Smooth muscle cell (in vitro differentiated cells): ENCODE measurements around the gene RECK. TPM values are rescaled to one million over a fixed set of nuclear protein-coding genes. Genes with fewer than 3 reads are reported as not detected.

Experiments
- DNase-seq: peaks from one replicate; lab custom pipeline; 2025; ENCODE audit not compliant: unreplicated experiment; lab: John Stamatoyannopoulos, UW
- H2AFZ ChIP-seq: fragments of 200-600 bp; sonication (generic); 2 replicates; pipeline ENCODE4 v1.6.0; 2016; ENCODE audit warnings: antibody characterized with exemption, low read depth, mild to moderate bottlenecking
- H3F3A ChIP-seq: fragments of 200-600 bp; sonication (generic); 2 replicates; pipeline ENCODE4 v1.6.0; 2017; ENCODE audit warnings: antibody characterized with exemption, low read depth
- H3K27ac ChIP-seq: fragments of 200-600 bp; sonication (generic); 2 replicates; pipeline ENCODE4 v1.5.1; 2016; ENCODE audit warnings: low read depth, mild to moderate bottlenecking
- H3K27me3 ChIP-seq: fragments of 200-600 bp; sonication (generic); 2 replicates; pipeline ENCODE4 v1.6.1; 2016; ENCODE audit warnings: low read depth, mild to moderate bottlenecking
- H3K36me3 ChIP-seq: fragments of 200-600 bp; sonication (generic); 2 replicates; pipeline ENCODE4 v1.5.1; 2016; ENCODE audit warnings: low read depth
- H3K4me1 ChIP-seq: fragments of 200-600 bp; sonication (generic); 2 replicates; pipeline ENCODE4 v1.5.1; 2016; ENCODE audit warnings: low read depth
- H3K4me2 ChIP-seq: fragments of 200-600 bp; sonication (generic); 2 replicates; pipeline ENCODE4 v1.6.0; 2016; ENCODE audit warnings: mild to moderate bottlenecking
- H3K4me3 ChIP-seq: fragments of 200-600 bp; sonication (generic); 2 replicates; pipeline ENCODE4 v1.5.1; 2016; ENCODE audit warnings: mild to moderate bottlenecking
- H3K79me2 ChIP-seq: fragments of 200-600 bp; sonication (generic); 2 replicates; pipeline ENCODE4 v1.6.0; 2016; ENCODE audit warnings: low read depth, mild to moderate bottlenecking
- H3K9ac ChIP-seq: fragments of 200-600 bp; sonication (generic); 2 replicates; pipeline ENCODE4 v1.6.0; 2016; ENCODE audit warnings: low read depth
- H3K9me3 ChIP-seq: fragments of 200-600 bp; sonication (generic); replicated peaks from 2 replicates; pipeline ENCODE4 v1.5.1; 2016; ENCODE audit warnings: low read depth
- H4K20me1 ChIP-seq: fragments of 200-600 bp; sonication (generic); 2 replicates; pipeline ENCODE4 v1.6.0; 2016; ENCODE audit warnings: low read depth
- WGBS: methylation state at CpG from one replicate; pipeline ENCODE4 v1.1.7; 2016; ENCODE audit warnings: low lambda C conversion rate; 5-methylcytosine and 5-hydroxymethylcytosine counted together
- polyA plus RNA-seq: library from polyadenylated mRNA; unstranded; fragments of >200 nt; fragmentation: Nextera tagmentation; extraction: Ambion mirVana; gene quantifications from 2 replicates; pipeline ENCODE4 v1.2.1, GENCODE V29; 2016
- total RNA-seq: library from RNA; depleted of rRNA; stranded (reverse); fragments of >200 nt; gene quantifications from 2 replicates; pipeline ENCODE4 v1.2.3, GENCODE V29; 2014
- TF ChIP-seq, protein P1 (sequence below): fragments of 200-600 bp; sonication (generic); IDR thresholded peaks from 2 replicates; pipeline ENCODE4 v1.5.1; 2017; ENCODE audit warnings: borderline replicate concordance, mild to moderate bottlenecking, antibody characterized with exemption; ENCODE audit not compliant: insufficient read depth, poor library complexity, severe bottlenecking

RECK gene
- total and polyA plus RNA-seq, 2 experiments from 2014 or later: 42.9 to 50.0 TPM

DNA sequence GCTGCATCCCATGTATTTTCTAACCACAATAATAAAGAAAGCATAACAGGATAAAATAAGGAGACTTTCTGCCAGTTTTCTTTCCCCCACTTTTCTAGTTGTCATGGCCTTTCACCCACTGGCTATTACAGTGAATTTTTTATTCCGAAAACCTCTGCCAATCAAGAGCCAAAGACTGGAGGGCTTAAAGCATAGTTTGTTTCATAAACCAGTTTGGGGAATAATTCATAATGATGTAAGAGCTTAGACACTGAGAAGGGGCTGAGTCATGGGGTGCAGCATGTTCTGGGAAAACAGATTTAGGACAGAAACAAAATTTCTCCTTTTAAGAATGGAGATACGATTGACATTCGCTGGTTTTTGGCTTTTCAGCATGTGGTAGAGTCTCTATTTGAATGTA lies 95.4 kb downstream of the RECK start:
- peaks cover 3% of the 10 kb centered on the region for H3F3A ChIP-seq
- H3K4me2 ChIP-seq: no peak overlapping the region
- H3K9me3 ChIP-seq: no peaks in the 10 kb centered on the region
- no peak for DNase-seq
- no peak overlapping the region for H3K4me3 ChIP-seq
- H3K9ac ChIP-seq: no peak overlapping the region
- no peaks in the 10 kb centered on the region for H4K20me1 ChIP-seq
- H3K27me3 ChIP-seq: no peaks in the 10 kb centered on the region
- WGBS: 47% methylated on average over 3 of the region's 3 CpGs
- H3K79me2 ChIP-seq: peaks cover 5% of the 10 kb centered on the region
- H3K4me1 ChIP-seq: peaks cover 6% of the 10 kb centered on the region
- TF ChIP-seq, protein P1, sequence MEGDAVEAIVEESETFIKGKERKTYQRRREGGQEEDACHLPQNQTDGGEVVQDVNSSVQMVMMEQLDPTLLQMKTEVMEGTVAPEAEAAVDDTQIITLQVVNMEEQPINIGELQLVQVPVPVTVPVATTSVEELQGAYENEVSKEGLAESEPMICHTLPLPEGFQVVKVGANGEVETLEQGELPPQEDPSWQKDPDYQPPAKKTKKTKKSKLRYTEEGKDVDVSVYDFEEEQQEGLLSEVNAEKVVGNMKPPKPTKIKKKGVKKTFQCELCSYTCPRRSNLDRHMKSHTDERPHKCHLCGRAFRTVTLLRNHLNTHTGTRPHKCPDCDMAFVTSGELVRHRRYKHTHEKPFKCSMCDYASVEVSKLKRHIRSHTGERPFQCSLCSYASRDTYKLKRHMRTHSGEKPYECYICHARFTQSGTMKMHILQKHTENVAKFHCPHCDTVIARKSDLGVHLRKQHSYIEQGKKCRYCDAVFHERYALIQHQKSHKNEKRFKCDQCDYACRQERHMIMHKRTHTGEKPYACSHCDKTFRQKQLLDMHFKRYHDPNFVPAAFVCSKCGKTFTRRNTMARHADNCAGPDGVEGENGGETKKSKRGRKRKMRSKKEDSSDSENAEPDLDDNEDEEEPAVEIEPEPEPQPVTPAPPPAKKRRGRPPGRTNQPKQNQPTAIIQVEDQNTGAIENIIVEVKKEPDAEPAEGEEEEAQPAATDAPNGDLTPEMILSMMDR: no peak
- no peaks in the 10 kb centered on the region for H3K36me3 ChIP-seq
- H3K27ac ChIP-seq: peak overlapping the region; percentile 31
- no peak overlapping the region for H2AFZ ChIP-seq

DNA sequence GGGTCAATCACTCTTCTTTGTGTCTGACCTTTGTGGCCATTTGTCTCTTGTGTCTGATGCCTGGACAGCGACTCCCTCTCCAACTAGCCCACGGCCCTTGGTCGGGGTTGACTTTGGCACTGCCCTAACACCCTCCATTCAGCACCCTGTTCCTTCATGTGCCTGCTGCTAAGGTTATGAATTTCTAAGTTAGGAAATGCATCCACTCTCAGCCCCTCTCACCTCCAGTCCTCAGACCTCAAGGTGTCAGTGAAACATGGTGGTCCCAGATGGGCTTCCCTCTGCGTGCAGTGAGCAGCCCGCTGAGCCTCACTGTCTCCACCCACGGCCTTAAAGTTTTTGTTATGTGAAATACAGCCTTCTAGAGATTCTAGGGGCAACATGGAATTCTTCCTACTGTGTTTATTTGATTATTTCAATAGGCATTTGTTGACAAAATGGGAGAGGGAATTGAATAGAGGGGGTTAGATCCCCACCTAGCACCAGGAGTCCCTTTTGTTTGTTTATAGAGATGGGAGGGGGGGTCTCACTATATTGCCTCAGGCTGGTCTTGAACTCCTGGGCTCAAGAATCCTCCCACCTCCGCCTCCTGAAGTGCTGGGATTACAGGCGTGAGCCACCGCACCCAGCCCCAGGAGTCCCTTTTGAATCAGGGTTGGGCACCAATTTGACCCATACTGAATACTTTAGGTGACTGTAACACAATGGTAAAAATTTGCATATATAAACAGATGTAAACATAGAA lies 98.2 kb downstream of the RECK start:
- Histone ChIP-seq H3K4me3 (no peak overlapping the region), H3K27me3 (no peaks in the 10 kb centered on the region), H3K79me2 (peaks cover 24% of the 10 kb centered on the region), H4K20me1 (peaks cover 16% of the 10 kb centered on the region), H3K27ac (no peak overlapping the region), H3K4me1 (peaks cover 14% of the 10 kb centered on the region), H3K9me3 (no peaks in the 10 kb centered on the region), H3K36me3 (no peaks in the 10 kb centered on the region), H3K4me2 (no peak overlapping the region), H3K9ac (no peak overlapping the region), H3F3A (peaks cover 3% of the 10 kb centered on the region), H2AFZ (no peak overlapping the region)
- WGBS: 53% methylated on average over 9 of the region's 9 CpGs
- DNase-seq: no peak
- TF ChIP-seq, protein P1: no peak

DNA sequence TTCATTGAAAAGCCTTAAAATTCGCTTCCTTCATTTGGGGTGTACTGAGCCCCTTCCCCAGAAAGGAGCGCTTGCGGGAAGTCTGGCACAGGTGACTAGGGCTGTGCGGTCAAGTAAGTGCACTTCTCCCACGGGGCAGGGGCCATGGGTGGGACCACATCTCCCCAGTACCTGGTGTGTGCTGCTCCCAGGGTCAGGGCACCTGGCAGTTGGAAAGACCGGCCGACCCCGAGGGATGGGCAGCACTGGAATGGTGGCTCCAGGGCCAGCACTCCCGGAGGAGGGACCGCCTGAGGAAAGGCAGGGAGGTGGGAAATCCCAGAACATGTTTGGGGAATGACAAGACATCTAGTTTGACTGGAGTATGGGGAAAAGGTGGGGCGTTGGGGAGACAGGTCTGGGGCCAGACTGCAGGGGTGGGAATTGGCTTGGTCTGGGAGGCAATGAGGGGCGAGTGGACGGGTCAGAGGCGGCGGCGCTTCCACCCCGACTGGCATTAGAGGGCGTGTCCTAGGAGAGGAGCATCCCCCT lies 99.1 kb downstream of the RECK start:
- Histone ChIP-seq H3K4me3 (peak overlapping the region; percentile 82), H3K9me3 (no peaks in the 10 kb centered on the region), H3K79me2 (peaks cover 27% of the 10 kb centered on the region), H3K9ac (peak overlapping the region; percentile 57), H4K20me1 (peaks cover 16% of the 10 kb centered on the region), H3F3A (peaks cover 3% of the 10 kb centered on the region), H3K4me2 (peak overlapping the region; percentile 99), H3K27me3 (no peaks in the 10 kb centered on the region), H3K4me1 (peaks cover 14% of the 10 kb centered on the region), H3K27ac (no peak overlapping the region), H2AFZ (peak overlapping the region; percentile 84), H3K36me3 (no peaks in the 10 kb centered on the region)
- 6% methylated on average over 17 of the region's 18 CpGs for WGBS
- TF ChIP-seq, protein P1: no peak
- DNase-seq: no peak
